B cell (primary cell): ENCODE data around the gene FKBP11. TPM values are rescaled to one million over a fixed set of nuclear protein-coding genes. Genes with fewer than 3 reads are reported as not detected.
A peak's percentile ranks its signal among the peaks of the same experiment; 100 is the strongest.

Experiments
- ATAC-seq: fragments of 200-7000 bp; cut with Tn5 transposase; one replicate; pipeline ENCODE4 v1.10.0; 2021; ENCODE audit warnings: low read depth, mild to moderate bottlenecking, moderate number of reproducible peaks, moderate library complexity
- CTCF ChIA-PET: fragments of 350-600 bp; sonication (Branson Sonifier 250); formaldehyde crosslinking; loops from one replicate; lab custom pipeline; 2021; ENCODE audit warnings: antibody characterized with exemption, inconsistent platforms; lab: Charles Lee
- POLR2A ChIA-PET: fragments of 350-600 bp; sonication (Branson Sonifier 250); formaldehyde crosslinking; loops from one replicate; lab custom pipeline; 2021; ENCODE audit warnings: antibody characterized with exemption; lab: Charles Lee
- DNase-seq: peaks from one replicate; pipeline ENCODE4 v3.0.0; 2013
- H2AFZ ChIP-seq: 2 replicates; pipeline ENCODE4 v1.6.1; 2012; ENCODE audit warnings: mild to moderate bottlenecking, low read depth, low read length; ENCODE audit not compliant: insufficient read depth, poor library complexity, severe bottlenecking
- H3K27ac ChIP-seq, 2 donors: 1 replicate in 1 of 2; 2 replicates in 1 of 2; pipeline ENCODE4 v1.5.1; 2012 to 2013; ENCODE audit warnings: low read length in 2 of 2, mild to moderate bottlenecking in 2 of 2, moderate library complexity in 1 of 2
- H3K27me3 ChIP-seq, 4 experiments: fragments of 200-600 bp in 1 of 4; sonication (generic) in 1 of 4; replicated peaks in 1 of 4; 1 replicate in 2 of 4; 2 replicates in 2 of 4; pipeline versions ENCODE4 v1.6.1 to v1.7.0; 2013 to 2016; ENCODE audit warnings: low read length in 3 of 4, mild to moderate bottlenecking in 2 of 4, mixed read lengths in 1 of 4, moderate library complexity in 1 of 4; ENCODE audit not compliant: insufficient read depth in 4 of 4, control insufficient read depth in 3 of 4; ENCODE audit errors: control extremely low read depth in 1 of 4
- H3K36me3 ChIP-seq, 2 experiments: replicated peaks in 1 of 2; 1 replicate in 1 of 2; 2 replicates in 1 of 2; pipeline versions ENCODE4 v1.6.1 to v1.7.1; 2013; ENCODE audit warnings: low read length in 1 of 2; ENCODE audit not compliant: insufficient read depth in 2 of 2, control insufficient read depth in 1 of 2; ENCODE audit errors: control extremely low read depth in 1 of 2, extremely low read depth in 1 of 2
- H3K4me1 ChIP-seq, 2 donors: fragments of 200-600 bp in 1 of 2; sonication (generic) in 1 of 2; 1 replicate in 1 of 2; 2 replicates in 1 of 2; pipeline versions ENCODE4 v1.5.1 to v1.6.1; 2013 to 2017; ENCODE audit warnings: low read length in 2 of 2; ENCODE audit not compliant: control insufficient read depth in 2 of 2, insufficient read depth in 2 of 2
- H3K4me2 ChIP-seq: replicated peaks from 2 replicates; pipeline ENCODE3; 2012; ENCODE audit warnings: mild to moderate bottlenecking, low read depth, low read length; ENCODE audit not compliant: poor library complexity, severe bottlenecking
- H3K4me3 ChIP-seq, 5 experiments: fragments of 200-600 bp in 1 of 5; sonication (generic) in 1 of 5; 1 replicate in 3 of 5; 2 replicates in 2 of 5; pipeline versions ENCODE4 v1.5.1 to v1.7.0; 2011 to 2016; ENCODE audit warnings: low read length in 4 of 5, mild to moderate bottlenecking in 4 of 5, low read depth in 2 of 5, control low read depth in 1 of 5, moderate library complexity in 1 of 5; ENCODE audit not compliant: insufficient read depth in 1 of 5; ENCODE audit errors: control extremely low read depth in 1 of 5, extremely low read depth in 1 of 5
- H3K79me2 ChIP-seq: fragments of 200-600 bp; sonication (generic); one replicate; pipeline ENCODE4 v1.6.0; 2016; ENCODE audit warnings: low read length; ENCODE audit not compliant: control insufficient read depth, insufficient read depth
- H3K9ac ChIP-seq: fragments of 200-600 bp; sonication (generic); 2 replicates; pipeline ENCODE4 v1.6.1; 2017; ENCODE audit warnings: mild to moderate bottlenecking, low read length, moderate library complexity
- H3K9me3 ChIP-seq, 3 donors: one replicate each; pipeline versions ENCODE4 v1.6.1 to v1.7.1; 2013; ENCODE audit warnings: low read length in 2 of 3; ENCODE audit not compliant: control insufficient read depth in 2 of 3, insufficient read depth in 1 of 3; ENCODE audit errors: control extremely low read depth in 1 of 3
- H4K20me1 ChIP-seq: 2 replicates; pipeline ENCODE4 v1.6.0; 2012; ENCODE audit warnings: mild to moderate bottlenecking, low read length; ENCODE audit not compliant: insufficient read depth, control insufficient read depth, poor library complexity, severe bottlenecking
- H3K27ac Mint-ChIP-seq: one replicate; pipeline ENCODE4 v1.8.0; 2021; ENCODE audit warnings: mixed read lengths
- H3K27me3 Mint-ChIP-seq: one replicate; pipeline ENCODE4 v1.8.0; 2021; ENCODE audit warnings: mixed read lengths
- H3K4me1 Mint-ChIP-seq: one replicate; pipeline ENCODE4 v1.8.0; 2021; ENCODE audit warnings: mixed read lengths
- H3K4me3 Mint-ChIP-seq: one replicate; pipeline ENCODE4 v1.8.0; 2021; ENCODE audit warnings: mixed read lengths
- H3K9me3 Mint-ChIP-seq: one replicate; pipeline ENCODE4 v1.8.0; 2022; ENCODE audit warnings: mixed read lengths; ENCODE audit not compliant: insufficient read depth
- CTCF ChIP-seq: fragments of 200-600 bp; IDR thresholded peaks from one replicate; pipeline ENCODE4 v1.8.0; 2022; ENCODE audit warnings: antibody characterized with exemption, mild to moderate bottlenecking
- EZH2 ChIP-seq: IDR thresholded peaks from 2 replicates; pipeline ENCODE4 v1.6.1; 2012; ENCODE audit warnings: borderline replicate concordance, low read depth, mild to moderate bottlenecking, moderate library complexity, low read length; ENCODE audit not compliant: insufficient read depth, poor library complexity, severe bottlenecking
- WGBS: methylation state at CpG from one replicate; pipeline ENCODE4 v1.1.5; 2013; ENCODE audit warnings: missing lambda C conversion rate; ENCODE audit not compliant: insufficient coverage; 5-methylcytosine and 5-hydroxymethylcytosine counted together
- intact Hi-C: fragments of 100-400 bp; cut with micrococcal nuclease; formaldehyde crosslinking; loops from one replicate; pipeline ENCODE4 v1.10.0; 2022
- polyA plus RNA-seq: library from polyadenylated mRNA; depleted of rRNA; stranded (reverse); fragments of >200 nt; gene quantifications from 2 replicates; pipeline ENCODE4 v1.2.3, GENCODE V29; 2012
- total RNA-seq, 2 donors: library from RNA; stranded (reverse); fragments of 120-200 nt in 1 of 2; gene quantifications; 1 replicate in 1 of 2; 2 replicates in 1 of 2; pipeline versions ENCODE4 v1.2.3 to v1.2.4, GENCODE V29; 2013 to 2022

Gene FKBP11
- total and polyA plus RNA-seq, 2 donors (not counting 1 experiment from before 2014, with no cell fraction given), result 26.7 to 52.5 TPM

- TF ChIP-seq CTCF (no peak), EZH2 (no peak)
- Histone ChIP-seq H3K79me2 (peaks cover 43% of the 10 kb centered on the region), H3K27ac (peak overlapping the region; percentile 21 to 81), H3K27me3 (peaks cover 0 to 3% (median 0%) of the 10 kb centered on the region in 4 experiments), H3K36me3 (peaks cover 1 to 2% of the 10 kb centered on the region in 2 experiments), H4K20me1 (peaks cover 25% of the 10 kb centered on the region), H3K9me3 (no peaks in the 10 kb centered on the region), H3K9ac (peak overlapping the region; percentile 96), H2AFZ (peak overlapping the region; percentile 98), H3K4me3 (peak overlapping the region; percentile 59 to 96 (median 91)), H3K4me2 (peak overlapping the region; percentile 98), H3K4me1 (peaks cover 34 to 36% of the 10 kb centered on the region in 2 donors)
- peak overlapping the region; percentile 95 for H3K4me3 Mint-ChIP-seq
- no peaks in the 10 kb centered on the region for H3K9me3 Mint-ChIP-seq
- peak overlapping the region; percentile 92 for H3K27ac Mint-ChIP-seq
- H3K27me3 Mint-ChIP-seq, result no peaks in the 10 kb centered on the region
- intact Hi-C loops, result no loop called here
- peak; percentile 57 for DNase-seq
- POLR2A ChIA-PET, result interaction anchor here (0.6 to 1.4 kb wide), 4 partner anchors 11 to 174 kb away, joined by 3 to 6 read pairs (median 6); partner anchors contain the start of genes CACNB3 and TUBA1B
- CTCF ChIA-PET, result interaction anchor here (0.6 to 4.5 kb wide), 16 partner anchors 10 to 1817 kb away, joined by 3 to 26 read pairs (median 4); partner anchors contain the start of genes DDX23, FKBP11, RND1 and WNT1
- no peak for ATAC-seq
- peaks cover 40% of the 10 kb centered on the region for H3K4me1 Mint-ChIP-seq
- WGBS, result 17% methylated on average over 1 of the region's 3 CpGs
These were observed 32.7 kb upstream of the FKBP11 start for GRCh38 chr12:48958049-48958388.
